ENCODE measurements around the gene PLA2G2A.

The PLA2G2A gene

GRCh38 chr1:19981170-19981506 is 1.7 kb upstream of the PLA2G2A start:
- TF ChIP-seq, protein P1, sequence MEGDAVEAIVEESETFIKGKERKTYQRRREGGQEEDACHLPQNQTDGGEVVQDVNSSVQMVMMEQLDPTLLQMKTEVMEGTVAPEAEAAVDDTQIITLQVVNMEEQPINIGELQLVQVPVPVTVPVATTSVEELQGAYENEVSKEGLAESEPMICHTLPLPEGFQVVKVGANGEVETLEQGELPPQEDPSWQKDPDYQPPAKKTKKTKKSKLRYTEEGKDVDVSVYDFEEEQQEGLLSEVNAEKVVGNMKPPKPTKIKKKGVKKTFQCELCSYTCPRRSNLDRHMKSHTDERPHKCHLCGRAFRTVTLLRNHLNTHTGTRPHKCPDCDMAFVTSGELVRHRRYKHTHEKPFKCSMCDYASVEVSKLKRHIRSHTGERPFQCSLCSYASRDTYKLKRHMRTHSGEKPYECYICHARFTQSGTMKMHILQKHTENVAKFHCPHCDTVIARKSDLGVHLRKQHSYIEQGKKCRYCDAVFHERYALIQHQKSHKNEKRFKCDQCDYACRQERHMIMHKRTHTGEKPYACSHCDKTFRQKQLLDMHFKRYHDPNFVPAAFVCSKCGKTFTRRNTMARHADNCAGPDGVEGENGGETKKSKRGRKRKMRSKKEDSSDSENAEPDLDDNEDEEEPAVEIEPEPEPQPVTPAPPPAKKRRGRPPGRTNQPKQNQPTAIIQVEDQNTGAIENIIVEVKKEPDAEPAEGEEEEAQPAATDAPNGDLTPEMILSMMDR (IDR thresholded peaks at IDR 0.05; ENCODE audit: low read depth, low read length) = no peak
- DNase-seq (ENCODE audit: extremely low read depth, low read depth) = no peak

DNA sequence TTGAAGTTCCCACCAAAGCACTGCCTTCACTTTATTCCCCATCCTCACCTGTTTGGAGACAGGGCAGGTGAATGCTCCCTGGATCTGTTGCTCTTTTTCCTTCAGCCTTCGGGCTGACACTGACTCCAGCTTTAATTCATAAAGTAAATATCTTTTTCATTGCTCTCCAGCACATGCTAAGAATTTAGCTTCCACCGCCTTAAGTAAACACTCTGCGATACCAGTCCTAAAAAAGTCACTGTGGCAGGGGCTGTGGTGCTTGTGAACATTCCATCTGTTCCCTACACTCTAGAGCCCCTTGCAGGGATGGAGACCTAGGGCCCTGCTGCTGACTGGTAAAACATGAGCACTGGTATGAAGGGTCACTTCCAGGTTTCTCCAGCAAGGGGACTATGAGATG is 896 bp upstream of the PLA2G2A start:
- no peak for DNase-seq (ENCODE audit: extremely low read depth, low read depth)
- TF ChIP-seq, protein P1 (IDR thresholded peaks at IDR 0.05; ENCODE audit: low read depth, low read length) = no peak

DNA sequence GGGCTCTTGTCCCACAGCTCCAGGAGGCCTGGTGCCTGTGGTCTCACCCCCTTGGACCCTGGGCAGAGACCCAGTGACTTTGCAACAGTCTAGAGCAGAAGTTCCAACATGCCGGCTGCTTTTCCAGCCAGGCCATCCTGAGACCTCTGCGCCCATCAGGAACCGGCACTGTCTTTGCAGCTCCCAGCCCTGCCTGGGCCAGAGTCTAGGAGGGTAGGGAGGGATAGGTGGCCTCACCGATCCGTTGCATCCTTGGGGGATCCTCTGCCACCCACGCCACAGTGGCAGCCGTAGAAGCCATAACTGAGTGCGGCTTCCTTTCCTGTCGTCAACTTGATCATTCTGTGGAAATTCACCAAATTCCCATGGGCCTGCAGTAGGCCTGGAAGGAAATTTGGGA is 1.3 kb downstream of the PLA2G2A start:
- TF ChIP-seq, protein P1 (IDR thresholded peaks at IDR 0.05; ENCODE audit: low read depth, low read length) = no peak
- no peak for DNase-seq (ENCODE audit: extremely low read depth, low read depth)

- TF ChIP-seq, protein P1 (IDR thresholded peaks at IDR 0.05; ENCODE audit: low read depth, low read length) = no peak
- DNase-seq (ENCODE audit: extremely low read depth, low read depth) = no peak
These were observed 3.0 kb downstream of the PLA2G2A start for GRCh38 chr1:19976317-19977003.

- no peak for DNase-seq (ENCODE audit: extremely low read depth, low read depth)
- TF ChIP-seq, protein P1 (IDR thresholded peaks at IDR 0.05; ENCODE audit: low read depth, low read length) = no peak
These were observed 3.8 kb downstream of the PLA2G2A start for GRCh38 chr1:19975423-19976193.

- DNase-seq (ENCODE audit: extremely low read depth, low read depth) = peak; percentile 35
- TF ChIP-seq, protein P1 (IDR thresholded peaks at IDR 0.05; ENCODE audit: low read depth, low read length) = no peak; the same call in none of the 2 replicates
These were observed 4.5 kb downstream of the PLA2G2A start for GRCh38 chr1:19974822-19975416.

DNA sequence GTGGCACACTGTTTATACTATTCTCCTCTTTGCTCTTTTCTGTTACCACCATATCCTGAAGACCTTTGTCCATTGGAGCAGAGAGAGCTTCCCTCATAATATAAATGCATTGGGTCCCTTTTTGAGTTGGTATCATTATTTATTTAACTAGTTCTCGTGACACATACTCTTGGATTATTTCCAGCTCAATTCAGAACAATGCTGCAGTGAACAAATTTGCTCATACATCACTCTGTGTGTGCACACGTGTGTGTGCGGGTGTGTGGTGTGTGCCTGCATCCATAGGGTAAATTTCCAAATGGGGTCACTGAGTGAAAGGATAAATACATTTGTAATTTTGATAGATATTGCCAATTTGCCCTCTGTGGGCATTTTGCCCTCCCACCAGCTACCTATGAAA is 5.8 kb downstream of the PLA2G2A start:
- no peak for DNase-seq (ENCODE audit: extremely low read depth, low read depth)
- TF ChIP-seq, protein P1 (IDR thresholded peaks at IDR 0.05; ENCODE audit: low read depth, low read length) = no peak

All from AG09319 (cell line).